Activated gamma-delta T cell treated with anti-CD3 and anti-CD28 coated beads, Interleukin-2, amount 50 U/mL, for 16 hours (primary cell): Measurements from ENCODE around the gene RNF212B.
A peak's percentile ranks its signal among the peaks of the same experiment; 100 is the strongest.

ENCODE experiments used
- DNase-seq: peaks from one replicate; pipeline ENCODE4 v3.0.0-alpha.2; 2020; ENCODE audit warnings: low read depth

Gene RNF212B

DNA sequence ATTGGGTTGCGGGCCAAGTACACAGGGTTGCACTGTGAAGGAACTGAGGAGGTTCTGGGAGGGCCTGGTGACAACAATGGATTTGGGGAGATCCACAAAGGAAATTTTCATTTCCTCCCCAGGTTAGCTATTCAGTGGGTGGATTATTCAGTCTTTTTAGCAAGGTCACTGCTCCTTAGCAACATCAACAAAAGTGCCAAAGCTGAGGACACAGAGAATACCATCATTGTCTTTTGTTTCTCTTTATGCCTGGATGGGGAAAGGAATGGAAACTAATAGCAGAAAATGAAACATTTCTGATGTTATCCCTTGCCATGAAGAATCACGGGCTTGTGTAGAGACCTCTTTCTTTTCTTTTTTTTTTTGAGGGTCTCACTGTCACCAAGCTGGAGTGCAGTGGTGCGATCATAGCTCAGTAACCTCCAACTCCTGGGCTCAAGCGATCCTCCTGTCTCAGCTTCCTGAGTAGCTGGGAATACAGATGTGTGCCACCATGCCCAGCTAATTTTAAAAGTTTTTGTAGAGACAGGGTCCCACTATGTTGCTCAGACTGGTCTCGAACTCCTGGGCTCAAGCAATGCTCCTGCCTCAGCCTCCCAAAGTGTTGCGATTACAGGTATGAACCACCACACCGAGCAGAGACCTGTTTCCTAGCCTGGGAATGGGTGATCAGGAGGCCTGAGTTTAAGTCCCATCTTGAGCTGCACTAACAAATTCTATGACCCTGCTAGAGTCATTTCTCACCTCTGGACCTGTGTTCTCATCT is 58.5 kb downstream of the RNF212B start:
- DNase-seq: no peak

DNA sequence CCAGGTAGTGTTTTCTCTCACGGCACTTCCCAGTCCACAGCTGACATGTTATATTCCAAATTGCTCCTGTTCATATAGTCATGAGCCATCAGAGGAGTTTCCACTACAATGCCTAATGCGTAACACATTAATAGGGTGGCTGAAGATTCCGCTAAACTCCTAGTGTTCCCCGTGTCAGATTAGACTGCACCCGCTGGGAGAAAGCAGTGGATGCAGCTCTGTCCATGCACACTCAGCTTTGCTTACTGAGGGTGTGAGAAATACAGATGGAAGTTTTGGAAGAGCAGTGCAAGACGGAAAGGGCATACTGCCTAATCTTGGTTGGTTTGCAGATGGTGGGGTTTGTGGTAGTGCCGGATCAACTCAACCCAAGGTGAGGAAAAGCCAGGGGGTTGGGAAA is 59.4 kb downstream of the RNF212B start:
- no peak for DNase-seq

DNA sequence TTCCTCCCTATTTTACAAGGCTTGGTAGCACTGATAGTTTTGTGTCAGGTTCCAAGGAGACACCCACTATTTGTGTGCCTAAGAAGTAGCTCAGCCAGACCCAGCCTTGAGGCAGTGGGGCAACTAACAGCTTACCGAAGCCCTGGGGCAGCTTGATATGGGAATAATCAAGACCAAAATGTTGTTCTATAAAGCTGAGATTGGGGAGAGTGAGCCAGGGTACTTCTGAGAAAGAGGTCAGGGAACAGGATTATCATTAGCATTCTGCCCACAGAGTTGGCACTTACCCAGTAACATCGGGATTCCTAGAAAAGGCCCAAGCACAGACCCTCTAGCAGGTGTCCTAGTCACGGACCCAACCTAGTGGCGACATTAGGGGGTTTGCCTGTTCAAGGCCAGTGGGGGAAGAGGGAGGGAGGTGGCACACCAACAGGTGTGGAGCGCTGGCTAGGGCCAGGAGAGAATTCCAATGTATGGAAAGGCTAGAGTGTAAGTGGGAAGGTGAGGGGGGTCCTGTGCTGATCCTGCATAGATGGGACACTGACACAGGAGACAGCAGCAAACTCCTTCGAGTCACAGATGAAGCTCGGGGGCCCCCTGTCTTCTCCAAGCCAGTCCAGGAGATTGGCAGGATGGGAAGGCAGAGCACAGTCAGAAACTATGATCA is 60.0 kb downstream of the RNF212B start:
- no peak for DNase-seq

DNA sequence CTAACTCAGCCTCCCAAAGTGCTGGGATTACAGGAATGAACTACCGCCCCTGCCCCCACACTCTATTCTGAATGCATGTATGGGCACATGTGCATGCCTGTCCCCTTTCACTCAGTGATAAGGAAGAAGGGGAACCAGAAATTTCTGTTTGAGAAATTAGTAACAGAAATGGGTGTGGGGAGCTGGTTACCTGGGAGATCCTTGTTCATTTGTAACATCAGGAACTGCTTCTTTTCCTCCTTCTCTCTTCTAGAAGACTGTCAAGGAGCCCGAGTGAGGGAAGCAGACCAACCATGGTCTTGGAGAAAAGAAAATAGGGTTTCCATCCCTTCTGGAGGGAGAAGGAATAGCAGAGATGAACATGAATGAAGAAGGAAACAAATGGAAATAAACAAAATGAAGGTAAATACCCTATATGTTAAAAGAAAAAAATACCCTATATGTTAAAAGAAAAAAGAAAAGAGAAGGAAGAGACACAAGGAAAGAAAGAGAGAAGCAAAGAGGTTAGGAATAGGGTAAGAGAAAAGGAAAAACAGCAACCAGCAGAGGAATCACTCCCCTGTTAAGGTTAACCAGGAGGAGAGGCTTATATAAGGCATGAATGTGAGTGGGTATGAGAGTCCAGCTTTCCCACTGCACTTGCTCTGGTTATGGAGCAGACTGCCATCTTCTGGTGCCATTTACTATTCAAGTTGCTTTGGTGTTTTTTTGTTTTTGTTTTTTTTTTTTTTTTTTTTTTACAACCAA is 61.6 kb downstream of the RNF212B start:
- no peak for DNase-seq

GRCh38 chr14:23299986-23300686 is 62.4 kb downstream of the RNF212B start:
- no peak for DNase-seq

DNA sequence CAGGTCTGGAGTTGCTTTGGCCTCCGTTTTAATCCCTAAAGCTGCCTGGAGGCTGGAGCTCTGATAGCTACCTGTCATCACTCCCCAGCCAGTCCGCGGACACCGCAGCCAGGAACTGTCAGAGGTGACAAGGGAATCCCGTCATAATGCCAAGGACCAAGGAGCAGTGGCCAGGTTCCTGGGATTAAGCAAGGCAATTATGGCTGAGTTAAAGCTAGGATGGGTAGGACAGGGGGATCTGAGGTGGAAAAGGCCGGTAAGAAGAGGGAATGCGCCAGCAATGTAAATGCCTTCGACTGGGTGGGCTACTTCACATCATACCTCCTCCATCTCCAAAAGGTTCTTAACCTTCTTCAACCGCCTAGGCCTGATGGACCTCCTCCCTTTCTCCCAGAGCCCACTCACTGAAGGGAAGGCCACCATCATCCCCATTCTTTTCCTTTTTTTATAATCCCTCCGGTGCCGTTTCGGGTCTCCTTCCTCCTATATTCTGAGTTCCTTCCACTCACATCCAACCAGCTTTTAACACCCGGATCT is 63.0 kb downstream of the RNF212B start:
- DNase-seq: no peak

- DNase-seq: peak; percentile 93
Measured at GRCh38 chr14:23301288-23301968, 63.7 kb downstream of the RNF212B start.

GRCh38 chr14:23301969-23302289 is 64.2 kb downstream of the RNF212B start:
- no peak for DNase-seq

GRCh38 chr14:23302290-23303225 is 64.8 kb downstream of the RNF212B start, which contains the start of gene PPP1R3E:
PPP1R3E (minus strand) TSS chr14:23302859; CDS start chr14:23302576, 283 bp downstream.
- DNase-seq: peak; percentile 77

GRCh38 chr14:23306412-23307145 is 68.8 kb downstream of the RNF212B start, which contains the start of gene BCL2L2:
BCL2L2 (plus strand) TSS chr14:23306833; CDS start chr14:23307768, 935 bp downstream.
- DNase-seq: no peak

DNA sequence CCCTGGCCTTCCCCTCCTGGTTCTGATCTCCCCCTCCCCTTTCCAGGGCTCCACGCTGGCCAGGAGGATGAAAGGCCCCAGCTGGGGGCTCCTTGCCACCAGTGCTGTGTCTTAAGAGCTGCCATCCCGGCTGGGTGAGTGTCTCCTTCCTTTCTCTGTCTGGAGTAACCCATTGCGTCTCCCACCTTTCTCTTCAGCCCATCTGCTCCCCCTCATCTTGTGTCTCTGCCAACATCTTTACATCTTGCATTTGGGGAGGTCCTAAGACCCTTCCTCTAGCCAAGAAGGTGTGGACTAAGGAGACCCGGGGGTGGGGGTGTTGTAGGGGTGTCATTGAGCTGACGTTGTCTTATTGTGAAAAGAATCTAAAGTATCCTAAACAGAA is 69.4 kb downstream of the RNF212B start:
- DNase-seq: no peak

- no peak for DNase-seq
Measured at GRCh38 chr14:23307687-23308644, 70.2 kb downstream of the RNF212B start.

GRCh38 chr14:23308721-23309445 is 71.1 kb downstream of the RNF212B start:
- no peak for DNase-seq

DNA sequence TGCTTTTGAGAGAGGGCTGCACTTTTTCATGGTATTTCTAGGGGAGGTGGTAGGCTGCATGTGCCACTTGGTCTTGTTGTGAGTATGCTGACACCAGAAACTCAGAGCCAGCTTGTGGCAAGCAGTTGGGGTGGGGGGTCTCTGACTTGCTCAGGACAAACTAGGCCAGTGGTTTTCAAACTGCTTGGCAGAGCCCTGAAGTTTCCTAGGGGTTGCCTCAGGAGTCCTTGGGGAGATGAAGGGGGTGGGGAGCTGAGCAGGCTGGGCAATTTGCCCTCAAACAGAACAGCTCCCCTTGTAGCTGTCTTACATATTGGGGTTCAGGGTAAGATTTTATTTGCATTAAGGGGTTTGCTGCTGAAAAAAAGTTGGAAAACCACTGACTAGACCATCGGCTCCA is 72.8 kb downstream of the RNF212B start:
- no peak for DNase-seq

DNA sequence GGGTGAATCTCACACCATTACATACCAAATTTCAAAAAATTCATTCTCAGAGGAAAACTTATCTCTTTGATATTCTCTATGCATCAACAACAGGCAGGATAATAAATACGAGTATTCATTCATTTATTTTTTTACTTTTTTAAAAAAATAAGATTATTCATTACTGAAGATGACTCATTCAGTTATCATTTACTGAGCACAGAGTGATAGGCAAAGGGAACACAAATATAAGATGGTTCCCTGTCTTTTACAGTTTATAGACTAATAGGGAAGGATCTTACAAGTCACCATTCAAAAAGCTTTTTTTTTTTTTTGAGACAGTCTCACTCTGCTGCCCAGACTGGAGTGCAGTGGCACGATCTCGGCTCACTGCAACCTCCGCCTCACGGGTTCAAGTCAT is 78.6 kb downstream of the RNF212B start:
- DNase-seq: no peak

DNA sequence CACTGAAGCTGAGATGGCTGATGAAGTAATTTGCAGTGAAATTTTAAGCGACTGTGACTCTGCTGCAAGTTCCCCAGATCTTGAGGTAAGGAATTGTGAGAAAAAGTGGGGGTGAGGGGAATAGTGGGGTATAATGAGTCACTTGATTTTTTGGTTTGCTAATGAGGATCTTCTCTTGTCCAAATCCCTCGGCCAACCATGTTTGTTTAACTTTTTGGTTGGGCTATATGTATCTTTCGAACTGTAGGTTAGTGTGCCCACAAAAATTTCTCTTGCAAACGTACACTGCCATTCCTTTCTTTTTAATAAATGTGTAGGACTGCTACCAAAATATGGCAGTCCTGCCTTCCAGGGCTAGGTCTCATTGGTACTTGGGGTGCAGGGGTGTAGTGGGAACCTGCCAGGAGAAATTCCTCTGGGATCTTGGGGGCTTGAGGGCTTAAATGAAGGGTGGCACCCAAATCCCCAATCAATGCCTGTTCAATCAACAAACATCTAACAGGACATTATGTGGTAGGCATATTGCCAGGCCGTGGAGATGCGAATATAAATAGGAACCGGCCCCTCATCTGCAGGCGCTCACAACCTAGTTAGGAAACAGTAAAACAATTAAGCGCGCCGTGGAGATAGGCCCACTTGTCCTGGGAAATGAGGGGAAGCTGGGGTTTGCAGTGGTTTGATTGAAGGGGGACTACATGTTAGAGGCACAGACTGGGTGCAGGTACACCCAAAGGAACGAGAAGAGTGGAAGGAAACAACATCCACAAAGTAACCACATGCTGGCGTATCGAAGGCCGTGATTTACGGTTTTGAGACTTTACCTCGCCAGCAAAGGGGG is 82.2 kb downstream of the RNF212B start:
- no peak for DNase-seq
